AG09309 (cell line): ENCODE data around the gene MYH6.

ENCODE experiments used
- DNase-seq: peaks from one replicate; pipeline ENCODE4 v3.0.0-alpha.2; 2010; ENCODE audit warnings: low read depth
- H3K4me3 ChIP-seq: 2 replicates; pipeline ENCODE4 v1.5.1; 2011; ENCODE audit warnings: mild to moderate bottlenecking, low read depth, low read length, moderate library complexity; ENCODE audit not compliant: control insufficient read depth
- CTCF ChIP-seq: IDR thresholded peaks from 2 replicates; pipeline ENCODE4 v1.5.1; 2011; ENCODE audit warnings: mild to moderate bottlenecking, low read depth, low read length, inconsistent platforms; ENCODE audit not compliant: insufficient read depth, control insufficient read depth; ENCODE audit errors: missing control alignments

The MYH6 gene

GRCh38 chr14:23358042-23358441 is 50.0 kb downstream of the MYH6 start:
- TF ChIP-seq CTCF = no peak
- no peak overlapping the region for H3K4me3 ChIP-seq
- no peak for DNase-seq

- H3K4me3 ChIP-seq = no peak overlapping the region
- no peak for TF ChIP-seq CTCF
- DNase-seq = no peak
These were observed 50.8 kb downstream of the MYH6 start for GRCh38 chr14:23357261-23357660.

- no peak for TF ChIP-seq CTCF
- DNase-seq = no peak
- H3K4me3 ChIP-seq = no peak overlapping the region
These were observed 51.4 kb downstream of the MYH6 start for GRCh38 chr14:23356662-23357061.

GRCh38 chr14:23355871-23356435 is 52.1 kb downstream of the MYH6 start:
- no peak for TF ChIP-seq CTCF
- no peak overlapping the region for H3K4me3 ChIP-seq
- no peak for DNase-seq

- no peak for DNase-seq
- no peak overlapping the region for H3K4me3 ChIP-seq
- no peak for TF ChIP-seq CTCF
These were observed 53.1 kb downstream of the MYH6 start for GRCh38 chr14:23354990-23355389.

GRCh38 chr14:23353433-23353780 is 54.7 kb downstream of the MYH6 start:
- H3K4me3 ChIP-seq = no peak overlapping the region
- no peak for TF ChIP-seq CTCF
- no peak for DNase-seq
